RKO (cell line): ENCODE data around the gene MYO1C.
"Not testable (repeated sequence)": the region's sequence is repeated elsewhere in the genome, so short reads cannot be mapped to it uniquely, and the experiment has no call there.

Experiments
- DNase-seq: peaks from one replicate; pipeline ENCODE4 v3.0.0-alpha.2; 2016; ENCODE audit warnings: low spot score

The MYO1C gene

GRCh38 chr17:1509290-1509881 lies 16.9 kb upstream of the MYO1C start:
- no peak for DNase-seq

DNA sequence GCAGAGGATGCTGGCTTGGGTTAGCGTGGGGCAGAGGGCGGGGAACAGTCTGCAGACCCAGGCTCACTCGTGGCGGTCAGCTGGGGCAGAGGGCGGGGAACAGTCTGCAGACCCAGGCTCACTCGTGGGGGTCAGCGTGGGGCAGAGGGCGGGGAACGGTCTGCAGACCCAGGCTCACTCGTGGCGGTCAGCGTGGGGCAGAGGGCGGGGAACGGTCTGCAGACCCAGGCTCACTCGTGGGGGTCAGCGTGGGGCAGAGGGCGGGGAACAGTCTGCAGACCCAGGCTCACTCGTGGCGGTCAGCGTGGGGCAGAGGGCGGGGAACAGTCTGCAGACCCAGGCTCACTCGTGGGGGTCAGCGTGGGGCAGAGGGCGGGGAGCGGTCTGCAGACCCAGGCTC lies 16.2 kb upstream of the MYO1C start:
- DNase-seq: not testable (repeated sequence)

- DNase-seq: no peak
Measured at GRCh38 chr17:1506649-1507267, 14.3 kb upstream of the MYO1C start.

DNA sequence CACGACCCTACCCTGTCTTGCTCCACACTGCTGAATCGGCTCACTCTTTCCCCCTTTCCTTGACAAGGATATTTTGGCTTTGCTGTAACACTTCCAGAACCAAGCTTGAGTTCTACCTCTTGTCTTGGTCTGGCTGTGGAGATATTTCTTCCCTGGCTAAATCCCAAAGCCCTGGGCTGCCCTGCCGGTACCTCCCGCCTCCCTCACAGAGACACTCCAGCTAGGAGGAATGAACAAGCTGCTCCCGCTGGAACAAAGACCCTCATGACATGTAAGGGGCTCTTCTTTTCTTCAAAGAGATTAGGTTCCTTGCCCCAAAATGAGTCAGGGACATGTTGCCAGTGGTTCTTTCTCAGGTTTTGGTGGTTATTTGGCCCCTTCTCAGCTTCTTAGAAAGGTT lies 13.1 kb upstream of the MYO1C start:
- DNase-seq: no peak

GRCh38 chr17:1504866-1505265 lies 12.4 kb upstream of the MYO1C start:
- no peak for DNase-seq

- no peak for DNase-seq
Measured at GRCh38 chr17:1503699-1504098, 11.2 kb upstream of the MYO1C start.

DNA sequence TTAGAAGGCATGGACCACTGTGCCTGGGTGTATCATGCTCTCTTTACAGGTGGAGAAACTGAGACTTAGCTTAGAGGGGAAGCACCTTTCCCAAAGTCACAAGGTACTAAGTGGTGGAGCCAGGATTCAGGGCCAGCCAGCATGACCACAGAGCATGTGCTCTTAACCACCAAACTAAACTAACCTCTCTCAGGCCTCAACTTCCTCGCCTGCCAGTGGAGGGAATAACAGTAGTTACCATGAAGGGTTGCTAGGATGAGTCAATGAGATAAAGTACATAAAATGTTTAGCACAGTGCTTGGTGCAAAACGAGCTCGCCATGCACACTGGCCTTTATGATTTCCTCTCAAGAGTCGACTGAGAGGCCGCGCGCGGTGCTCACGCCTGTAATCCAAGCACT lies 6.4 kb upstream of the MYO1C start:
- DNase-seq: no peak

- no peak for DNase-seq
Measured at GRCh38 chr17:1498233-1498632, 5.7 kb upstream of the MYO1C start.

DNA sequence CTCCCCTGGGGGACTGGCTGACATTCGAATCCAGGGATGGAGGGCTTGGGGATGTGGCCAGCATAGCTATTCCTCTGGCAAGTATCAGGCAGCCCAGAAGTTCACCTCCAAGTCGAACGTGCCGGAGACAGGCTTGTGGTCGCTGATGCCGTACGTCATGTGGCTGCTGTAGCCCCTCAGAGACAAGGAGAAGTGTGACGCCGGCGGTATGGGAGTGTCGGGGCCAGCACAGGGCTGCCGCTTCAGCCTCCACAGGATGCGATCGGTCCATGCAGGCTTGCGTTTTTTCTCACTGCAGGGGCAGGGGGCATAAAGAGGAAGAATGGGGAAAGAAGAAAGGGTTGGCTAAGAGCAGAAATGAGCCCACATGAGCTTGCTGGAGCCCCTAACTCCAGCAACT lies 5.3 kb upstream of the MYO1C start:
- no peak for DNase-seq

DNA sequence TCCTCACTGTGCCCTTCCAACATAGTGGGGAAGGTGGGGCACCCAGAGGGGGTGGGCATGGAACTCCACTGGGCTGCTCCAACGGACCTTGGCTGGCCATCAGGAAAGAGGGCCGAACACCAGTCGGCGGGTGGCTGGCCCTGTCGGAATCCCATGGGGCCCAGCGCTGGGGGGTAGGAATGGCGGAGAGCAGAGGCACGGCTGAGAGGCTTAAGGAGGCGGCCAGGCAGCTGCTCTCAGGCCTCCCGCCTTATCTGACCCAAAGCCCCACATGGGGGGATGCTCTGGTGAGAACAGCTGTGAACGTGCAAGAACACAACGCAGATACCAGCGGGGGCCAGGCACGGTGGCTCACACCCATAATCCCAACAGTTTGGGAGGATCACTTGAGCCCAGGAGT lies 4.4 kb upstream of the MYO1C start:
- DNase-seq: no peak

GRCh38 chr17:1495265-1495989 lies 2.9 kb upstream of the MYO1C start:
- no peak for DNase-seq

DNA sequence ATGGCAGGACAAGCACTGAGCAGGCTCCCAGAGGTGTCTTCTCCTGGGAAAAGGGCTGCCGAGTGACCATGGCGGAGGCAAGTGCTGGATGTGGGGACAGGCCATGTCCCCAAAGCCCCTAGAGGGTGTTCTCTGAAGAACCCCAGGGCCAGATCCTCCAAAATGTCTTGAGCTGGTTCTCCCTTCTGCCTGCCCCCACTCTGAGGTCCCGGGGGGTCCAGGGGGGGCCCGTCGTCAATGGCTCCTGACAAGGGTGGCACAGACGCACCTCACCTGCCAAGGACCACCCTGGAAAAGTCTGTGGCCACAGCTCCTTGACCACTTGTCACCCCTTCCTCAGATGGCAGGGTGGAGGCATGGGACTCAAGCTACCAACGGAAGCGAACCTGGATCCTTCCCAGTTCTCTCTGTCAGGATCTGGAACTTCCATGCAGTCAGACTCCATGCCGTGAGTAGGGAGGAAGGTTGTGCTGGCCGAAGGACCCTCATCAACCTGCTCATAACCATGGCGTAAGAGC lies 2.3 kb upstream of the MYO1C start:
- no peak for DNase-seq

DNA sequence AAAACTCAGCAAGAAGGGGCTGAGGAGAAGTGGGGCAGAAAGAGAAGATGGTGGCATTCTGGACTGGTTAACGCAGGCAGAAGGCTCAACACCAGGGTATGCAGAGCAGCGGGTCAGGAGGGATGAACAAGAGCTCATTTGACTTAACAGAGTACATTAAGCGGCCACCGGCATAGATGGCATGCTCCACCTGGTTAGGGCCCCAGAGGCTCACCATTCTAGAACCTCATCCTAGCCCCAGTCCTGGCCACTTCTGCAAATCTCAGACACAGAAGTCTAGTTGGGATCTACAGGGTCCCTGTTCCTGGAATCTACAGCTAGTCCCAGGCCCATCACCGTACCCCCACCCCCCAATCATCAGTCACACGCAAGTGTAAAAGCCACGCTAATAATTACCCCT lies 1.7 kb upstream of the MYO1C start:
- no peak for DNase-seq

GRCh38 chr17:1493291-1493980 lies 950 bp upstream of the MYO1C start:
- DNase-seq: no peak

GRCh38 chr17:1491443-1492248 lies 840 bp downstream of the MYO1C start:
- DNase-seq: peak; percentile 51

DNA sequence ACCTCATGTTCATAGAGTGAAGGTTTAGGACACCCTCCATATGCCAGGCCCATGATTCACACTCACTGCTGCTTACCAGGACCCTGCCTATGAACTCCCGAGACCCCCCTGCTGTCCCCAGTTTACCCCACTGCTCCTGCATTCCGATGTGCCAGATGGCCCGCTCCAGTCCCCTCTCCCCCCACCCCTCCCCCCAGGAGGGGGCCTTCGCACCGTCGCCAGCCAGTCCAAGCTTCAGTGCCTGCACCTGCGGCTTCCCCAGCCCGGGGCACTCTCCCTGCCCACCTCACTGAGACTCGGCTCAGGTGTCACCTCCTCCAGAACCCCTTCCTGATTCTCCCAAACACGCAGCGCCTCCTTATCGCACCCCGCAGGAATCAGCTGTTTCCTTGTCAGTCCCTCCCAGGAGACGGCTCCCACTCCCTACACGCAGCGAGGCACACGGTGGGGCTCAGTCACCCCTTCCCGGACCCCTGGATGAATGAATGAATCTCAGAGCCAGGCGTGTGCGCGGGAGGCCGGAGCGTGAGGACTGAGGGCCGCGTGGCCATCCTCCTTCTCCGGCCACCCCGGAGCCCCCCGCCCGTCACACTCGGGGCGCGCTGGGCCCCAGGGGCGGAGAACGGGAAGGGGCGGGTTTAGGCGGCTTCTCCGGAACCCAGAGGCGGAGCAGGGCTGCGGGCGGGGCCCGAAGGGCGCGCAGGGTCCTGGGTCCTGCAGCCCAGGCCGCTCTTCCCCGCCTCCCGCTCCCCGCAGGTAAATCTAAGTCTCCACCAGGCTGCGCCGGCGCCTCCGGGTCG lies 1.6 kb downstream of the MYO1C start:
- DNase-seq: peak; percentile 65

- no peak for DNase-seq
Measured at GRCh38 chr17:1488826-1489270, 3.6 kb downstream of the MYO1C start.

DNA sequence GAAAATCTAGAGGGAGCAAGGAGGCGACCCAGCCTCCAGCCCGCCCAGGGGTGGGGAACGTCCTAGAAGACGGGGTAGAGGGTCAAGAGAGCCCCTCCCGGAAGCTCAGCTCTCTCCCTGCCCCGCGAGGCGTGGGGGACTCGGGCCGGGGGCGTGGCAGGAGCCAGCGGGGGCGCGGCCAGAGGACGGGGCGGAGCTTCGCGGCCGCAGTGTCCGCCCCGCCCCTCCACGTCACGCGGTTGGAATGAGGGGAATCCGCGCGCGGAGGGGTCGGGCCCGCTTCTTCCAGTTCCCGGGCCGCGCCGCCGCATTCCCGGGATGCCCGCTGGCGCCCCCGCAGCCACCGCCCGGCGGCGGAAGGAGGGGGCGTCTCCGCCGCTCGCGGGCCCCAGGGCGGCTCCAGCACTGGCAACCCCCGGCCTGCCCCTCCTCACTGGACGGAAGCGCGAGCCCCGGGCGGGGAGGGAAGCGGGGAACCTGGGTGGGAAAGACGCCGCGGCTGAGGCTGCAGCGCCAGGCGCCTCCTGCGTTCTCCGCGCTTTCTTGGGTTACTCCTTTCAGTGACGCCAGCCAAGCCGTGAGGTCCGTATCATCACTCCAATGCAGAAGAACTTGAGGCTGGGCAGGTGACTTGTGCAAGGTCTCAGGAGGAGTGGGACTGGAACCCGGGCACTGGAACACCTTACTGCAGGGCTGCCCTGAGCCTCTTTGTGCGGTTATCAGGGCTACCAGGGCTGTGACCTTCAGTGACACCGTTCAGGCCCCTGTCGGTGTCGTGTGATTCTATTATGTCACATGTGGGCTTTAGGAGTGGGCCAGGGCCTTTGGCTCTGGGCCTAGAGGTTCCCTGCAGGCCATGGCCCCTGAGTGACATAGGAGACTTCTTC lies 4.3 kb downstream of the MYO1C start:
- DNase-seq: peak; percentile 86

- DNase-seq: no peak
Measured at GRCh38 chr17:1486802-1487695, 5.4 kb downstream of the MYO1C start.
